ENCODE data around the gene USP53.

USP53 gene

GRCh38 chr4:119310826-119311225 is 98.3 kb downstream of the USP53 start (continued):
- no peak for TF ChIP-seq ZNF362 (tag by site-specific recombination; IDR thresholded peaks at IDR 0.05)
- no peak for TF ChIP-seq ZNF510 (tag by site-specific recombination; IDR thresholded peaks at IDR 0.05; ENCODE audit: insufficient replicate concordance)
- no peak for TF ChIP-seq AEBP2 (tag by site-specific recombination; IDR thresholded peaks at IDR 0.05; ENCODE audit: borderline replicate concordance)

- H3K36me3 ChIP-seq (ENCODE audit: control insufficient read depth in 2 of 2, insufficient read depth in 1 of 2, low read length in 2 of 2), result no peaks in the 10 kb centered on the region
- CTCF ChIA-PET, result interaction anchor here (0.5 to 1.2 kb wide), 3 partner anchors 247 to 338 kb away, joined by 3 to 5 read pairs (median 4); no protein-coding TSS in a partner anchor
- H3K9me3 ChIP-seq (ENCODE audit: control insufficient read depth, insufficient read depth, low read depth, low read length), result no peaks in the 10 kb centered on the region
- no peak overlapping the region for H3K27ac ChIP-seq (ENCODE audit: extremely low read depth, low read depth, low read length)
- H3K4me3 ChIP-seq (ENCODE audit: low read depth, low read length), result no peak overlapping the region
- TF ChIP-seq ZNF214 (tag by site-specific recombination; IDR thresholded peaks at IDR 0.05; ENCODE audit: borderline replicate concordance) (no peak), ZNF521 (tag by site-specific recombination; IDR thresholded peaks at IDR 0.05) (no peak), ZNF24 (tag by site-specific recombination; IDR thresholded peaks at IDR 0.05) (no peak), BCL6B (tag by site-specific recombination; IDR thresholded peaks at IDR 0.05) (no peak), KLF7 (tag by site-specific recombination; IDR thresholded peaks at IDR 0.05; ENCODE audit: borderline replicate concordance) (no peak), ZNF18 (tag by site-specific recombination; IDR thresholded peaks at IDR 0.05) (no peak), ZBTB10 (tag by site-specific recombination; IDR thresholded peaks at IDR 0.05) (no peak), ZNF768 (tag by site-specific recombination; IDR thresholded peaks at IDR 0.05) (no peak), ZNF114 (tag by site-specific recombination; IDR thresholded peaks at IDR 0.05) (no peak), EGR2 (tag by site-specific recombination; IDR thresholded peaks at IDR 0.05; ENCODE audit: low read depth) (no peak), CTCF (tag by site-specific recombination; IDR thresholded peaks at IDR 0.05) (no peak), RBAK (tag by site-specific recombination; IDR thresholded peaks at IDR 0.05) (no peak), ZNF48 (tag by site-specific recombination; IDR thresholded peaks at IDR 0.05) (no peak), ZNF658 (tag by site-specific recombination; IDR thresholded peaks at IDR 0.05) (no peak)
- no peaks in the 10 kb centered on the region for H3K4me1 ChIP-seq (ENCODE audit: control insufficient read depth, insufficient read depth, low read length)
- POLR2A ChIA-PET, result no interaction called here
These were observed 100.7 kb downstream of the USP53 start for GRCh38 chr4:119313237-119313636.
